Spleen (tissue), 7 donors: ENCODE data around the gene AFAP1L1.

Source experiments
- CTCF ChIP-seq, 11 experiments: fragments of 200-600 bp in 7 of 11; fragments of 450-650 bp in 4 of 11; sonication (generic) in 4 of 11; IDR thresholded peaks in 8 of 11; conservative IDR thresholded peaks in 3 of 11; 1 replicate in 7 of 11; 2 replicates in 4 of 11; pipeline versions ENCODE4 v1.4.0 to v1.8.0; 2016 to 2021; ENCODE audit warnings: antibody characterized with exemption in 11 of 11, inconsistent platforms in 4 of 11, mild to moderate bottlenecking in 1 of 11
- POLR2A ChIP-seq, 3 donors: fragments of 450-650 bp; IDR thresholded peaks; one replicate each; pipeline ENCODE4 v1.5.1; 2017; ENCODE audit warnings: antibody characterized with exemption in 3 of 3, mild to moderate bottlenecking in 1 of 3
- POLR2AphosphoS5 ChIP-seq, 3 donors: sonication (generic); formaldehyde crosslinking; IDR thresholded peaks; one replicate each; pipeline ENCODE4 v1.5.1; 2017; ENCODE audit warnings: antibody characterized with exemption in 3 of 3
- donor health status: DM: no; HTN: no; CAD: no; lungs with moderate emphysema.
- donor health status: DM: no; HTN: no; CAD: no.
- donor health status: DM: no; HTN: no; CAD: no.

GRCh38 chr5:149380466-149381121 lies 108.9 kb downstream of the AFAP1L1 start:
- TF ChIP-seq POLR2A (IDR thresholded peaks at IDR 0.05), result no peak
- TF ChIP-seq CTCF (IDR thresholded peaks at IDR 0.05 in 8 of 11, conservative IDR thresholded peaks at IDR 0.05 in 3 of 11), result no peak
- peak; percentile 5 to 30 (median 8) for TF ChIP-seq POLR2AphosphoS5 (IDR thresholded peaks at IDR 0.05)
